NCI-H2107 (cell line): Measurements from ENCODE around the gene KCNIP4.
"Not testable (repeated sequence)": the region's sequence is repeated elsewhere in the genome, so short reads cannot be mapped to it uniquely, and the experiment has no call there.

Source experiments
- DNase-seq: peaks from one replicate; lab custom pipeline; 2025; lab: John Stamatoyannopoulos, UW

Gene KCNIP4

GRCh38 chr4:20847124-20847747 is 1101.3 kb downstream of the KCNIP4 start:
- DNase-seq, result no peak

- DNase-seq, result no peak
Measured at GRCh38 chr4:20844311-20844710, 1104.3 kb downstream of the KCNIP4 start.

GRCh38 chr4:20840648-20841190 is 1107.9 kb downstream of the KCNIP4 start:
- no peak for DNase-seq

GRCh38 chr4:20839957-20840356 is 1108.6 kb downstream of the KCNIP4 start:
- DNase-seq, result no peak

GRCh38 chr4:20838476-20838875 is 1110.1 kb downstream of the KCNIP4 start:
- DNase-seq, result no peak

GRCh38 chr4:20832826-20833225 is 1115.7 kb downstream of the KCNIP4 start:
- DNase-seq, result no peak

- no peak for DNase-seq
Measured at GRCh38 chr4:20831746-20832145, 1116.8 kb downstream of the KCNIP4 start.

GRCh38 chr4:20829617-20830357 is 1118.8 kb downstream of the KCNIP4 start:
- no peak for DNase-seq

- DNase-seq, result no peak
Measured at GRCh38 chr4:20825505-20825904, 1123.1 kb downstream of the KCNIP4 start.

- no peak for DNase-seq
Measured at GRCh38 chr4:20816287-20816686, 1132.3 kb downstream of the KCNIP4 start.

GRCh38 chr4:20813700-20814099 is 1134.9 kb downstream of the KCNIP4 start:
- DNase-seq, result no peak

- DNase-seq, result no peak
Measured at GRCh38 chr4:20809812-20810211, 1138.8 kb downstream of the KCNIP4 start.

- DNase-seq, result no peak
Measured at GRCh38 chr4:20805716-20806115, 1142.9 kb downstream of the KCNIP4 start.

- no peak for DNase-seq
Measured at GRCh38 chr4:20787940-20788665, 1160.5 kb downstream of the KCNIP4 start.

GRCh38 chr4:20783134-20783533 is 1165.4 kb downstream of the KCNIP4 start:
- not testable (repeated sequence) for DNase-seq

- DNase-seq, result no peak
Measured at GRCh38 chr4:20778896-20779295, 1169.7 kb downstream of the KCNIP4 start.

GRCh38 chr4:20773144-20773997 is 1175.2 kb downstream of the KCNIP4 start:
- no peak for DNase-seq

GRCh38 chr4:20764366-20764992 is 1184.1 kb downstream of the KCNIP4 start:
- no peak for DNase-seq

GRCh38 chr4:20761826-20762225 is 1186.7 kb downstream of the KCNIP4 start:
- DNase-seq, result no peak

GRCh38 chr4:20761382-20761781 is 1187.2 kb downstream of the KCNIP4 start:
- DNase-seq, result no peak

- no peak for DNase-seq
Measured at GRCh38 chr4:20760053-20760452, 1188.5 kb downstream of the KCNIP4 start.
